ENCODE results near the gene CST6.
"Not testable (repeated sequence)": the region's sequence is repeated elsewhere in the genome, so short reads cannot be mapped to it uniquely, and the experiment has no call there.

Gene CST6

DNA sequence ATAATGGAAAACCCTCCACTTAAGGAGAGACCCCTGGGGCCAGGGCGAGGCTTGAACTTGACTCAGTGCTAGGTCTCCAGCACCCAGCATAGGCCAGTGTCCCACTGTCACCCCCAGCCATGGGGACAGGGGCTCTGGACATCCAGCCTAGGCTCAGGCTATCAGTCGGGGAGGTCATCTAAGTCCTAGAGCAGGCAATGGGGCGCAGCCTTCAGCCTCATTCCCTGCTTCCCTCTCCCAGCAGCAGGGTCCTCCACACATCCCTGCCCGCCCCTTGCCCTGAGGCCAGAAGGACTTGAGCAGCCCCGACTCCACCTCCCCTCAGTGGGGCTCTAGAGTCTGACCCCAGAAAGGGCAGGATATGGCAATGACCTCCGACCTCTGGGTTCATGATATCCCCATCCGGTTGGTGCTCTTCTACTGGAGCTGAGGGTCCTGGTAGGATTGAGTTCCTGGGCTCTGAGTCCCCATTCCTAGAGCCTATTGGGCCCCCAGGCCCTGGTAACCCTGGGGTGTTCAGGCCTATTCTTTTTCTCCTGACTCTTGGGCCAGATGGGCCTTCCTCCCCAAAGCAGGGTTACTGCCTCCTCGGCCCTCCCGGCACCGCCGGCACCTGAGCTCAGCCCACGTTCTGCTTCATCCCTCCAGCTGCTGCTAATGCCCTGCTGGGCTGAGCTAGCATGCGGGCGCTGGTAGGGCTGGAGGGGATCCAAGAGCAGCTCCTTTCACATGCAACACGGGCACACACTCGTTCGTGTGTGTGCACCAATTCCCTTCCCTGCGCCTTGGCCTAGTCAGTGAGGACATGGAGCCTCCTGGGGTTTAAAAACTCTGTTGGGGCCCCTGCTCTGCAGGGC lies 4.4 kb downstream of the CST6 start:
- DNase-seq: no peak

DNA sequence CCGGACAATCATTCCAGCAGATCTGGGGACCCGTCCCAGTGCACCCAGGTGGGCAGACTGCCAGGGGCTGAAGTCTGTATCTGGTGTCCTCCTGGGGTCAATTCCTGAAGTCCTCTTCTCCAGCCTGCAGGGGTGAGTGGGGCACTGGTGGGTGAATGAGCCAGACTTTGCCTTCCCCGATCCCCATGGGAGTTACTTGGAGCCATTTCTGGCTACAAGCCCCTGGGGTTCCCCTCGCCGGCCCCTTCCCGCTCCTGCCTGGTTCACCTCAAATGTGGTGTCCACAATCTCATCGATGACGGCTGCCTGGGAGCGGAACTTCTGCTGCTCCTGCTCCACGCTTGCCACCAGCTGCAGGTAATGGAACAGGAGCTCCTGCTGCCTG lies 5.0 kb downstream of the CST6 start:
- no peak for DNase-seq

DNA sequence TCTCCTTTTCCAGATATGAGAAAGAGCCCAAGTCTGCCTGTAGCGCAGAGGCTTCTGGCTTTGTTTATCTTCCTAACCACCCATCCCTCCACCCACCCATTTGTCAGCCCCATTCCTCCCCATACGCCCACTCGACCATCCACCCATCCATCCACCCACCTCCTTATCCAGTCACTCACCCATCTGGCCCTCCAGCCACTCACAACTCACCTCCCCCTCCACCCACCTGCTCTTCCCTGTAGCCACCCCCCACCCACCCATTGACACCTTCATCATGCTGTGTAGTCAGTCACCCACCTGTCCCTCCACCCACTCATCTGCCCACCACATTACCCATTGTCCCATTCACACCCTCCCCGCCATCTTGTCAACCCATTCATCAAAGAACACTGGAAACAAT lies 5.5 kb downstream of the CST6 start:
- DNase-seq: no peak

DNA sequence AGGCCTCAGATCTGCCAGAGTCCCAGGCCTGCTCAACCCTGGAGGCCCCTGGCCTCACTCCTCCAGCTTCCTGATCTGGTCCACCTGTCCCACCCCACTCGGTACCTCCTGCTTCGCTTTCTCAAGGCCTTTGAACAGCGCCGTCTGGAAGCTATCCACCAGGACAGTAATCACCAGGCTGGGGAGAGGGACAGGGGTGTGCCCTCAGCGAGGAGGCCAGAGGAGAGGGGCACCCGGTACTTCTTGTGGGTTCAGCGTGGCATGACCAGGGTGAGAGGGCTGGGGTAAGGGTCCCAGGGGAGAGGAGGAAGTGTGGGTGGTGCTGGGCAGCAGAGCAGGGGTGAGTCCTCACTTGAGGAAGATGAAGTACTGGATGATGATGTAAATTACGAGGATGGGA lies 8.4 kb downstream of the CST6 start:
- no peak for DNase-seq

DNA sequence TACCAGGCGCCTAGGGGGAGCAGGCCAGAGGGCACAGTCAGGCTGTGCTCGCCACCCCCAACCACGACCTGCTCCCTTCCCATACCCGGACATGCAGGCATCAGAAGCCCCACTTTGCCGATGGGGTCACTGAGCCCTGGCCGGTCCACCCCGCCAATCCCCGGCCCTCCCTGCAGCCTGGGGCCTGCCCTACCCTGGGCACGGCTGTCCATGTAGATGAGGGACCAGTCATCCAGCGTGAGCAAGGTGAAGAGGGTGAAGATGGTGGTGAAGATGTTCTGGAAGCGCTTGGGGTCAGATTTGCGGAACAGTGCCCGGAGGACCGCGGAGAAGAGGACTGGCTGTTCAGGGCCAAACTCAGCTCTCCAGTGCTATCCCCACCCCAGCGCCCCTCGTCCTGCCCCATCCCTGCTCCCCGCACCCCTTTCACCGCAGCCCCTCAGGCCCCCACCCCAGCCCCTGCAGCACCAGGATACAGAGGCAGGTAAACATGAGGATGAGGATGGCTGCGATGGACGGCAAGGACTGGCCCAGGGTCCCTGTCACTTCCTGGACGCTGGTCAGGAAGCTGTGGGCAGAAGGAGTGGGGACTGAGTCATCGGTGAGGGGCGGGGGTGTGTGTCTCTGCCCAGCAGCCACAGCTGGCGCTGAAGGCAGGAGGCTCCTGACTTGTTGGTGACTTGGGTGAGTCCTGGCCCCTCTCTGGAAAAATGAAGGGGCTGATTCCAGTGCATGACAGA lies 9.0 kb downstream of the CST6 start:
- peak; percentile 19 for DNase-seq

DNA sequence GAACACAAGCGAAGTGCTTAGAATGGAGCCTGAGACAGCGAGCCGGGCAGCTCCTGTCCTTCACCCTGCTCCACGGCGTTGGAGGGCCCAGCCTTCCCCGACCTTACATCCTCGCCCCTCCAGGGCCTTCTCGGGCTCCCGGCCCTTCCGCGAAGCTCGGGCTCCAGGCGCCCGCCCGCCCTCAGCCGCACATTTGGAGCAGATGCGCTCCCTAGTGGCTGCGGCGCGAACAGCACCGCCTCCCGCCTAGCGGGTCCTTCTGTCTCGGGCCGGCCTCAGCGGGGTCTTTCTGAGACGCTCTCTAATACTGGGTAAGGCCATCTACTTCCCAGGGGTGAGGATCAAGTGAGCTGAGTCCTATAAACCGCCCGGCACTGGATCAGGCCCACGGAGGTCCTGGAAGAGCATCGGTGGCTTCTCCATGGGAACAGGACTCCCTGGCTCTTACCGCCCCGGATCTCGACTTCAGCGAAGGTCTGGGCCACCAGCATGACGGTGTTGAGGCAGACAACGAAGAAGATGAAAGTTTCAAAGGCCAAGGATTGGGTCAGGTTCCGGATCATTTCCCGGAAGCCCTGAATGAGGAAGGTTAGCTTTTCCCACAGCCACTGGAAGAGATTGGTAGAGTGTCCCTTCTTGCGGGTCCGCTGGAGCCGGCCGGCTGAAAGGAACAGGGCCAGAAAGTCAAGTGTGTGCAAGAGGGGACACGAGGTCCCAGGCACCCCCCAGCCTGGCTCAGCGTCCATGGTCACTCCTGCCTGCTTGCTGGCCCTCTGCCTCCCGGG lies 10.8 kb downstream of the CST6 start:
- peak; percentile 81 for DNase-seq

DNA sequence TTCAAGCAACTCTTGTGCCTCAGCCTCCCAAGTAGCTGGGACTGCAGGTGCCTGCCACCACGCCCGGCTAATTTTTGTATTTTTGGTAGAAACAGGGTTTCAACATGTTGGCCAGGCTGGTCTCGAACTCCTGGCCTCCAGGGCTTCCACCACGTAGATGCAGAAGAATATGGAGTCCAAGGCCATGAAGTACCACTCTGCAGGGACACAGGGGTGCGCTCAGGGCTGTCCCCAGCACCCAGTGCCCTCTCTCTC lies 11.3 kb downstream of the CST6 start:
- not testable (repeated sequence) for DNase-seq

DNA sequence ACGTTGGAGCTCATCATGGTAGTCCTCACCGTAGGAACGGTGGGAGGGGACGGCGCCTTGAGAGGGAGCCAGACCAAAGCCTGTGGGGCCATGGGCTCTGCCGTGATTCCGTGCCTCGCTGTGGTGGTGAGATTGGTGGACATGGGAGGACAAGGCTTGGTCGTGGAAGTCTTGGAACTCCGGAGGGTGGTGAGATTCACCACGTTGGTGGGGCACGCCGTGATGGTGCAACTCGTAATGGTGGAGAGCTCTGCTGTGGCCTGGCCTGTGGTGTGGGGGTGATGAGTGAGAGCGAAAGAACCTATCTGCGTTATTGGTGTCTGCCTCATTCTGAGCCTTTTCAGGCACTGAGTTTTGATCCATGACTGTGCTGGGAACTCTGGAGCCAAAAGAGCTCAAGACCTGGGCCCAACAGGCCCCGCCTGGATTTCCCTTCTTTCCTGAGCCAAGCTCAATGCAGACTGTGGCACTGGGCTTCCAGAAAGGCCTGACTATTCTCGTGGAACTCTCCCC lies 14.3 kb downstream of the CST6 start, which contains the start of gene CATSPER1:
Gene CATSPER1 (minus strand): TSS at position 463 of the 513 bp plus-strand sequence. CDS start 100 bp downstream, at position 363.
- DNase-seq: no peak

DNA sequence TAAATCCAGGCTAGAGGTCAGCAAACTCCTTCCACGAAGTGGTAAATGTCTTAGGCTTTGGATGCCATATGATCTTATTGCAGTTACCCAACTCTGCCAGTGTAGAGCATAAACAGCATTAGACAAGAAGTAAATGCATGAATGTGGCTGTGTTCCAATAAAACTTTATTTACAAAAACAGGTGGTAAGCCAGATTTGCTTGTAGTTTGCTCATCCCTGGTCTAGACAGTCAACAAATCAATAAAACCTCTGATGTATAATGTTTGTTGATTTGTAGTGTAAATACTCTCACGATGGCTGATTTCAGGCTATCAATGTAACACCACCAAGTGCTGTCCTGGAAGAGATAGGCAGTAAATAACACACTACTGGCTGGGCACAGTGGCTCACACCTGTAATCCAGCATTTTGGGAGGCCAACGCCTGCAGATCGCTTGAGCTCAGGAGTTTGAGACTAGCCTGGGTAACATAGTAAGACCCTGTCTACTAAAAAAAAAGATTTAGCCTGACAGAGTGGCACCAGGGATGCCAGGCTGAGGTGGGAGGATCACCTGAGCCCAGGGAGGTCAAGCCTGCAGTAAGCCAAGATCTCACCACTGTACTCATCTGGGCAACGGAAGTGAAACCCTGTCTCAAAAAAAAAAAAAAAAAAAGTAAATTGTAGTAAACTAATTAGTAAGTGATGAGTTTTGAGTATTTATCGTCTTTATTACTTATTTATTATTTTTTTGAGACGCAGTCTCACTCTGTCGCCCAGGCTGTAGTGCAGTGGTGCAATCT lies 21.3 kb downstream of the CST6 start:
- no peak for DNase-seq

DNA sequence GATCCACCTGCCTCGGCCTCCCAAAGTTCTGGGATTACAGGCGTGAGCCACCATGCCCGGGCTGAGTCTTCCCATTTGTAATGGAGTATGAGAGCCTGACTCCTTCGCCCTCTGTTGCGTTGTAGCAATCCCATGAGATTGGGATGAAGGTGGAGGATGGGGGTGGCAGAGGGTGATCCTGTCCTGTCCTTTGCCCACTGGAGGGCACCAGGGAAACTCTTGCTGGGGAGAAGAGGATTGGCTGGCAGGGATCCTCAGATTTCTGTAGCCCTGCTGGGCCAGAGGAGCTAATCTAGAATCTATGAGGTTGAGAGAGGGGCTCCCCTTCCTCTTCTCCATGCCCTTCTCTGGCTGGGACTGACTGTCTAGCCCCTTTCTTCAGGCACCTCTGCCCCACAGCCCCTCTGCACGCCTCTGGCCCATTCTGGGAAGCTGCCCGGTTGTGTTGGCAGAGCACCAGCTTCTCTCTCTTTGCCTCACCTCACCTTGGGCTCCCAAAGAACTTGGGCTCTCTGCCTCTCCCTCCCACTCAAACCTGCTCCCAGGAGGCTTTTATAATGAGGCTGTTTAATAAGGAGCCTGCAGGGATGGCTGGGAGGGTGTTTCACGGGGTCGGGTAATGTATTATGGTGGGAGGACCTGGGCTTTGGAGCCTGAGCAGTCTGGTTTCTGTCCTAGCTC lies 24.0 kb downstream of the CST6 start:
- no peak for DNase-seq

DNA sequence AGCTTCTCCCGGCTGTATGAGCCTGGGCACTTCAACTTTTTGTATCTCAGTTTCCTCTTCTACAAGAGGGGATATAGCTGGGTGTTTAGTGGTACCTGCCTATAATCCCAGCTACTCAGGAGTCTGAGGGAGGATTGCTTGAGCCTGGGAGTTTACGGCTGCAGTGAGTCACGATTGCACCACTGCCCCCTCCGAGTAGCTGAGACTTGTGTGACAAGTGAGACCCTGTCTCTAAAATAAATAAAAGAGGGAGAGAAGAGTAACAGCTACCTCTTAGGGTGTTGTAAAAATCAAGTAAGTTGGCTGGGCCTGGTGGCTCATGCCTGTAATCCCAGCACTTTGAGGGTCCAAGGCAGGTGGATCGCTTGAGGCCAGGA lies 24.5 kb downstream of the CST6 start:
- no peak for DNase-seq

DNA sequence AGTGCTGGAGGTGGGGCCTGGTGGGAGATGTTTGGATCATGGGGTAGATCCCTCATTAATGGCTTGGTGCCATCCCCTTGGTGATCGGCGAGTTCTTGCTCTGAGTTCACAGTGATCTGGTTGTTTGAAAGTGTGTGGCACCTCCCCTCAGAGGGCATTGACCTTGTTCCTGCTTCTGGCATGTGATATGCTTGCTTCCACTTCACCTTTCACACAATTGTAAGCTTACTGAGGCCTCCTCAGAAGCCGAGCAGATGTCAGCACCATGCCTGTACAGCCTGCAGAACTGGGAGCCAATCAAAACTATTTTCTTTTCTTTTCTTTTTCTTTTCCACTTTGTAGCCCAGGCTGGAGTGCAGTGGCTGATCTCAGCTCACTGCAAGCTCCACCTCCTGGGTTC lies 25.5 kb downstream of the CST6 start:
- no peak for DNase-seq

DNA sequence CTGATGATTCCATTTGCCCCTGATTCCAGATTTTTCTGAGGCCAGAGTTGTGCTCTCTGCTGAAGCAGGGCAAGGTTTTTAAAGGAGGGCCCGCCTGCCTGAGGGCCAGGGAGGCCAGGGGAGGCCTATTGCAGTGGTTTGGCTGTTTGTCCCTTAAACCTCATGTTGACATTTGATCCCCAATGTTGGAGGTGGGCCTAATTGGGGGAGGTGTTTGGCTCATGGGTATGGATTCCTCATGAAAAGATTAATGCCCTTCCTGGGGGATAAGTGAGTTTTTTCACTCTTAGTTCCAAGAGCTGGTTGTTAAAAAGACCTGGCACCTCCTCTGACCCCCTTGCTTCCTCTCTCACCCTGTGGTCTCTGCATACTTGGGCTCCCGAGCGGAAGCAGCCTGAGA lies 28.0 kb downstream of the CST6 start:
- DNase-seq: no peak

DNA sequence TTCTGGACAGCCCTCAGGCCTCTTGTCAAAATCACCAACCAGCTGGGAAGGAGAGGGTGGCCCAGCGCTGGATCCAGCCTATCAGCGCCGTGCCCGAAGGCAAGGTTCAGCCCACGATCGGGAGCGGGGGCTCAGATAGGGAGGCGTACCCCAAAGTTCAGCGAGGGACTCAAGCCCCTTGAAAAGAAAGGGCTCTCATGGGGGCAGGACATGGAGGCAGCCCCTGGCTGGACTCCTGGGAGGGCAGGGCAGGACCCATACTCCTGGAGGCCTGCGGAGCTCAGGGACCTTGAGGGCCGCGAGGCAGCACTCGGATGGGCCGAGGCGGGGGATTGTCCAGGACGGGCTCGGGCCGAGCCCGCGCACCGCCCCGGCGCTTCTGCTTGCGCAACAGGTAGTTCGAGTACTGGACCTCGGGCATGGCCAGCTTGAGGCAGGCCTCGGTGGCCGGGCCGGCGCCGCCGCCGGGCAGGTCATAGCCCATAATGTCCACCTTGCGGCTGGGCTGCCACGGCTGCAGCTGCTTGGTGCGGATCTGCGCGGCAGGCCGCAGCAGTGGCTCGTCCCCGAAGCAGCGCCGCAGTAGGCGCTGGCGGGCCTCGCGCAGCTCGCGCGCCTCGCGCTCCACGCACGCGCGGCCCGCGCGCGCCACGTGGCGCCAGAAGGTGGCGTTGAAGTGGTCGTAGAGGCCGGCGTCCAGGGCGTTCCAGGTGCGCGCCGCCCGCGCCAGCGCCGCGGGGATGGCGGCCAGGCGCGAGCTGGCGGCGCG lies 30.6 kb downstream of the CST6 start:
- no peak for DNase-seq

DNA sequence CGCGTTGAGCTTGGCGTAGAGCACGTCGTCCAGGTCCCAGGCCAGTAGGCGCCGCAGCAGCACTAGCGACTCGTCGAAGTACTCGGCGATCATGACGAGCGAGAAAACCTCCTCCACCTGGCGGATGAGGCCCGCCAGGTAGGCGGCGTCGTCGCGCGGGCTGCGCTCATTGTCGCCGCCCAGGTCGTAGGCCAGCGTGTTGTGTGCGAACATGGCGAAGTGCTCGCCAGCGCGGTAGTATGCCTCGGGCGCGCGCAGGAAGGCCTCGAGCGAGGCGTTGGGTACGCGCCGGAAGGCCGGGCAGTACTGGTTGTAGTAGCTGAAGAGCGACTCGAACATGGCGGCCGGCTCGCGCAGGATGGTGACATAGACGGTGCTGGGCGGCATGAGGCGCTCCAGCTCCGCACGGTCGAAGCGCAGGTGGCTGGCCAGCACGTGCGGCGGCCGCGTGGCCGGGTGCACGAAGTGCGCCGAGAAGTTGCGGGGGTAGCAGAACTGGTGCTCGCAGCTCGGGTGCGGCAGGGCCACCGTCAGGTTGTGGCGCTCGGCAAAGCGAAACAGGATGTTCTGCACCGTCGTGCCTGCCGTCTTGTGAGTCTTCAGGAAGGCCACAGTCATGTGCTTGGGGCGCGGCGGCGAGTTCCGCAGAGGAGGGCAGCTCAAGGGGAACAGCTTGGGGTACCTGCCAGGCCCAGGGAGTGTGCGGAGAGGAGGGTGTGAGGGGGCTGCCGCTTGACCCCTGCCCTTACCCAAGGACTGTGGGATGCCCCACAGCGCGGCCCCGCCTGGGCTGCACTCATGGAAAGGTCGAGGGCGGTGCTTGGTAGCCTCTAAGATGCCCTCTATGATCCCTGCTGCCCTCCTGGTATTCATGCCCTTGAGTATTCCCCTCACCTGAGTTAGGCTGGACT lies 31.4 kb downstream of the CST6 start:
- DNase-seq: no peak

DNA sequence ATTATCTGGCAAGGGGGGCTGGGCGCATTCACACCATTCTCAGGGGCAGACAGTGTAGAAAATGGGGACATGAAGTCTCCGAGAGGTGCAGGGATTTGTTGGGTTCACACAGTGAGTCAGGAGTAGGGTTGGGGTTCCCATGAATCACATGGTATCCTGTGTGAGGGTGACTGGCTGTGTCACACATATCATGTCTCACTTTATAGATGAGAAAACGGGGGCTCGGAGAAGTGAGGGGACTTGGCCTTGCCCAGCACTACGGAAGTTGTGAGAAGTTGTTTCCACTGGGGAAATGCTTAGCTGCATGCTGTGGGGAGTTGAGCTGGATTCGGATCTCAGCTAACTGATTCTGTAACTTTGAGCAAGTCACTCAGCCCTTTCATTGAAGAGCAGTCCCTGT lies 32.9 kb downstream of the CST6 start:
- DNase-seq: peak; percentile 10

DNA sequence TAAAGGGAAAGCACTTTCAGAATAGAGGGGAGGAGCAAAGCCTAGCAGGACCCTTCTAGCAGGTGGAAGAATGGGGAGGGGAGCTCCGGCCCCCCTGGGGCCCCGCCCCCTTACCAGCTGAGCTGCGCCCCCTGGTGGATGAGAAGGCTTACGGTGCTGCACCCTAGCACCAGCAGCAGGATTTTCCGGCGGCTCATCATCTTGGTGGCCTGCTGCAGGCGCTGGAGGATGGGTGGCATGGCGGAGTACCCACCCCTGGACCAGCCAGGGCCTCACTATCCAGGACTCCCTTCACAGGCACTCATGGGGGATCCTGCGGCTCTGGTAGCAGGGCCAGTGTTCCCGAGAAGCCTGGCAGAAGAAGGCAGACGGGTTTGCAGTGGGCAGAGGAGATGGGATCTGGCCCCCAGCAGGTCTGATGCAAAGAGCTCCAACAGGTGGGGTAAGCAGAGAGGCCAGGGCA lies 33.4 kb downstream of the CST6 start:
- peak; percentile 87 for DNase-seq

DNA sequence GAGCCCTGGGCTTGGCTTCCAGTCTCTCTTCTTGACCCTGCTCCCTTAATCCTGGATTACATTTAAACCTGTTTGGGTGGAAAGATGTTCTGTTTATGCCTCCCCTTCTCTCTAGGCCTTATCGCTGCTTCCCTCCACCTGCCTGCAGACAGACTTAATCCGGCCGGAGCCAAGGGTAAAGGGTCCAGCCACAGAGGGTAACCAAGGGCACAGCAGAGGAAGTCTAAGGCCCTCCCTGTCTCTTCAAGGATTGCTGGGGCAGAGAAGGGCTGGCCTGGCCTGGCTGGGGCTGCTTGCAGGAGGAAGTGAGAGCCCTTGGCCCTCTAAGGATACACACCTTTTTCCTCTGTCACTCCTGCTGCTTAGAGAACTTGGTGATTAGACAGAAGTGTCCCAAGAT lies 35.1 kb downstream of the CST6 start:
- no peak for DNase-seq

DNA sequence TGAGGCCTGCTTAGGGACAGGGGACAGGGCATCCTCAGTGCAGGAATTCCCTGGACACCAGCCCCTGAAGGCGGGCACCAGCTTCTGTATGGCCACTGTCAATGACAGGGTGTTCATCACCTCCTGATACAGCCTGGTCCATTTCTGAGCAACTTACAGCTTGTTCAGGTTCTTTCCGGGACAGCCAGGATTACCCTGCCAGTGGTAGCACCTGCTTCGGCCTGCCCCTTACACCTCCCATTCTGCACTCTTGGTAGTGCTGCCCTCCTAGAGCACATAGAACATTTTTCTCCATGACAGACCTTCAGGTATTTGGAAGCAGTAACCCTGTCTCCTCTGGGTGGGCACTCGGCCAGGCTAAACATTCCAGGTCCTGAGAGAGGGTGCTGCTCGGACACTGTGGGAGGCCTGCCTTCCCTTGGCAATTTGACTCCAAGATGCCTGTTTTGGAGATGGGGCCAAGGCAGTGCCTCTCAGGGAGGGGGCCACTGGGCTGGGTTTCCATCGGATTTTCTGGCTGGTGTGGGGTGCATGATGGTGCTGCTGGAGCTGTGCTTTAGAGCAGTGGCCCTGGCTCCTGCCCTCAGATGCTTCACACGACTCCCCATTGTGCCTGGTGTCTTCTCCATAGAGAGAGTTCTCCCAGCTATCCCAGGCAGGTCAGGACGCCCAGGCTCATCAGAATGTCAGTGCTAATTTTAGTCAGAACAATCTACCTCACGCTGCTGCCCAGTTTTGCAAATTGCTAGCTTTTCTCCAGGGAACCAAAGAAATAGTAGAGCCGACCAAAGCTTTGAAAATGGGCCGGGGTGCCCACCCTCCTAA lies 35.9 kb downstream of the CST6 start:
- DNase-seq: no peak
